GOT3 (cell line): ENCODE measurements around the gene CRADD.

Experiments used
- DNase-seq: peaks from one replicate; lab custom pipeline; 2025; ENCODE audit warnings: mixed read lengths; lab: John Stamatoyannopoulos, UW

Gene CRADD

GRCh38 chr12:93807354-93807753 is 130.2 kb downstream of the CRADD start:
- no peak for DNase-seq

GRCh38 chr12:93808169-93808899 is 131.2 kb downstream of the CRADD start:
- no peak for DNase-seq

- DNase-seq: no peak
Measured at GRCh38 chr12:93812626-93813025, 135.5 kb downstream of the CRADD start.

GRCh38 chr12:93813186-93813585 is 136.0 kb downstream of the CRADD start:
- no peak for DNase-seq

- DNase-seq: no peak
Measured at GRCh38 chr12:93813972-93814821, 137.0 kb downstream of the CRADD start.

GRCh38 chr12:93818488-93819049 is 141.4 kb downstream of the CRADD start:
- no peak for DNase-seq

- no peak for DNase-seq
Measured at GRCh38 chr12:93819050-93819491, 141.9 kb downstream of the CRADD start.

GRCh38 chr12:93823616-93824391 is 146.6 kb downstream of the CRADD start:
- no peak for DNase-seq

- no peak for DNase-seq
Measured at GRCh38 chr12:93824514-93825500, 147.6 kb downstream of the CRADD start.

GRCh38 chr12:93825501-93825888 is 148.3 kb downstream of the CRADD start:
- no peak for DNase-seq

- DNase-seq: no peak
Measured at GRCh38 chr12:93825931-93826555, 148.9 kb downstream of the CRADD start.

- DNase-seq: no peak
Measured at GRCh38 chr12:93827179-93827578, 150.0 kb downstream of the CRADD start.

GRCh38 chr12:93827669-93828068 is 150.5 kb downstream of the CRADD start:
- no peak for DNase-seq

- no peak for DNase-seq
Measured at GRCh38 chr12:93829016-93829415, 151.8 kb downstream of the CRADD start.

GRCh38 chr12:93831374-93831773 is 154.2 kb downstream of the CRADD start:
- DNase-seq: no peak

GRCh38 chr12:93832131-93832530 is 155.0 kb downstream of the CRADD start:
- DNase-seq: no peak

GRCh38 chr12:93833946-93834345 is 156.8 kb downstream of the CRADD start:
- DNase-seq: no peak

- DNase-seq: no peak
Measured at GRCh38 chr12:93836620-93837260, 159.6 kb downstream of the CRADD start.

- no peak for DNase-seq
Measured at GRCh38 chr12:93838193-93838592, 161.0 kb downstream of the CRADD start.

- no peak for DNase-seq
Measured at GRCh38 chr12:93839064-93839463, 161.9 kb downstream of the CRADD start.
